A549 treated with Mapracorat at 1 μM for 4 hours (cell line): Measurements from ENCODE around the gene MET. TPM values are rescaled to one million over a fixed set of nuclear protein-coding genes. Genes with fewer than 3 reads are reported as not detected.

ENCODE experiments used
- total RNA-seq: library from RNA; stranded (reverse); fragments of 200-300 nt; extraction: Qiagen RNA extraction; gene quantifications from 5 replicates; pipeline ENCODE4 v1.2.3, GENCODE V29; 2022

Gene MET
- 60.7 to 85.2 TPM (median 75.3 TPM) in 5 replicates for total RNA-seq

DNA sequence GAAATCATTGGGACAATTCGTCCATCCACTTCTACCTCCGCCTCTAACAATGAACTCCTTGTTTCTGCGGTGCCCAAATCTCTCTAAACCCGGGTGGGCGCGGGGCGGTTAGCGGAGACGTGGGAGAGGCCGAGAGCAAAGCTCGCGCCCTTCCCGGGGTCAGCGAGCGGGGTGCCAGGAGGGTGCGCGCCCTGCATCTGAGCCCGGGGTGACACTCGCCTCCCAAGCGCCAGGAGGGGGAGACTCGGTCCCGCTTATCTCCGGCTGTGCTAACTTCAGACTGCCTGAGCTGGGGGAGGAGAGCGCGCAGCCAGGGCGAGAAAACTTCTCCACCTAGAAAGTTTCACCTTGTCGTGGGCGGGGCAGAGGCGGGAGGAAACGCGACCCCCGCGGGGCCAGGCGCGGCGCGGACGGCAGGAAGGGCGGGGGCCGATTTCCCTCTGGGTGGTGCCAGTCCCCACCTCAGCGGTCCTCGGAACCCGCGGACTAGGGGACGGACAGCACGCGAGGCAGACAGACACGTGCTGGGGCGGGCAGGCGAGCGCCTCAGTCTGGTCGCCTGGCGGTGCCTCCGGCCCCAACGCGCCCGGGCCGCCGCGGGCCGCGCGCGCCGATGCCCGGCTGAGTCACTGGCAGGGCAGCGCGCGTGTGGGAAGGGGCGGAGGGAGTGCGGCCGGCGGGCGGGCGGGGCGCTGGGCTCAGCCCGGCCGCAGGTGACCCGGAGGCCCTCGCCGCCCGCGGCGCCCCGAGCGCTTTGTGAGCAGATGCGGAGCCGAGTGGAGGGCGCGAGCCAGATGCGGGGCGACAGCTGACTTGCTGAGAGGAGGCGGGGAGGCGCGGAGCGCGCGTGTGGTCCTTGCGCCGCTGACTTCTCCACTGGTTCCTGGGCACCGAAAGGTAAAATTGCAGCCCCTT lies at the start of gene MET:
Gene MET (plus strand): TSS at position 516 of the 915 bp plus-strand sequence. CDS start 26,889 bp downstream, outside the sequence.

Other genes starting within 250 kb of the MET start
- 154 to 204 TPM (median 186 TPM) in 5 replicates for gene CAV2, start 172.5 kb upstream of the MET start, total RNA-seq
- gene CAV1, start 147.2 kb upstream of the MET start, total RNA-seq = 512 to 685 TPM (median 586 TPM) in 5 replicates
- gene CAPZA2, start 190.4 kb downstream of the MET start, total RNA-seq = 107 to 176 TPM (median 130 TPM) in 5 replicates